HCT116 (cell line): ENCODE measurements around the gene CAPRIN2. TPM values are rescaled to one million over a fixed set of nuclear protein-coding genes. Genes with fewer than 3 reads are reported as not detected.

Experiments
- ATAC-seq: fragments of 200-7000 bp; cut with Tn5 transposase; 2 replicates; pipeline ENCODE4 v1.9.1; 2020; ENCODE audit warnings: mild to moderate bottlenecking, moderate library complexity
- BruUV-seq: library from RNA; stranded (reverse); fragments of 400-500 nt; replicated peaks from 2 replicates; lab custom pipeline; 2021; lab: Mats Ljungman, UMichigan
- CTCF ChIA-PET: fragments of 300-600 bp; sonication (Branson Sonifier 250); formaldehyde crosslinking; loops from one replicate; lab custom pipeline; 2021; ENCODE audit warnings: antibody characterized with exemption; lab: Charles Lee
- POLR2A ChIA-PET: fragments of 300-600, 350-600 bp; sonication (Branson Sonifier 250); formaldehyde crosslinking; loops from one replicate; lab custom pipeline; 2021; ENCODE audit warnings: antibody characterized with exemption; lab: Charles Lee
- RAD21 ChIA-PET, 2 experiments: fragments of 300-600 bp; sonication (Branson Sonifier 250); formaldehyde crosslinking; loops; one replicate each; lab custom pipeline; 2023; ENCODE audit warnings: low total read pairs in 2 of 2; ENCODE audit not compliant: uncharacterized antibody in 2 of 2, unreplicated experiment in 2 of 2, low non-redundant PET in 1 of 2; lab: Charles Lee
- DNase-seq: peaks from one replicate; pipeline ENCODE4 v3.0.0-alpha.2; 2010; ENCODE audit warnings: low read depth, low spot score
- H2AFZ ChIP-seq: fragments of 200-600 bp; shearing (Covaris generic), sonication (generic); 2 replicates; pipeline ENCODE4 v1.6.1; 2017; ENCODE audit warnings: low read depth, mixed run types, mixed read lengths, antibody characterized with exemption, low read length; ENCODE audit not compliant: poor library complexity, severe bottlenecking
- H3K27ac ChIP-seq: 2 replicates; pipeline ENCODE4 v1.5.1; 2012; ENCODE audit warnings: low read depth, low read length
- H3K27me3 ChIP-seq: fragments of 200-600 bp; sonication (generic); 2 replicates; pipeline ENCODE4 v1.6.1; 2016; ENCODE audit warnings: mixed run types, low read length, mixed read lengths; ENCODE audit not compliant: insufficient read depth
- H3K36me3 ChIP-seq, 2 experiments: fragments of 200-500 bp in 1 of 2; fragments of 200-600 bp in 1 of 2; sonication (Bioruptor generic) in 1 of 2; sonication (generic) in 1 of 2; 2 replicates each; pipeline versions ENCODE4 v1.5.1 to v1.6.1; 2014 to 2016; ENCODE audit warnings: low read length in 2 of 2, inconsistent platforms in 1 of 2, mixed read lengths in 1 of 2, mixed run types in 1 of 2; ENCODE audit not compliant: insufficient read depth in 2 of 2, control insufficient read depth in 1 of 2
- H3K4me1 ChIP-seq, 2 experiments: fragments of 200-600 bp in 1 of 2; sonication (generic) in 1 of 2; 2 replicates each; pipeline versions ENCODE4 v1.5.1 to v1.6.1; 2012 to 2017; ENCODE audit warnings: low read length in 2 of 2, inconsistent platforms in 1 of 2, mild to moderate bottlenecking in 1 of 2, mixed read lengths in 1 of 2, mixed run types in 1 of 2, moderate library complexity in 1 of 2; ENCODE audit not compliant: insufficient read depth in 2 of 2, control insufficient read depth in 1 of 2
- H3K4me2 ChIP-seq: fragments of 200-600 bp; sonication (generic); 2 replicates; pipeline ENCODE4 v1.6.1; 2017; ENCODE audit warnings: mixed run types, low read length, mixed read lengths
- H3K4me3 ChIP-seq, 2 experiments: fragments of 200-600 bp in 1 of 2; sonication (generic) in 1 of 2; replicated peaks in 1 of 2; 2 replicates each; pipeline ENCODE4 v1.5.1; 2011 to 2016; ENCODE audit warnings: low read length in 2 of 2, control low read depth in 1 of 2, low read depth in 1 of 2, mild to moderate bottlenecking in 1 of 2, mixed read lengths in 1 of 2, mixed run types in 1 of 2
- H3K79me2 ChIP-seq: fragments of 200-600 bp; sonication (generic); 2 replicates; pipeline ENCODE4 v1.6.1; 2017; ENCODE audit warnings: mild to moderate bottlenecking, mixed run types, low read length, moderate library complexity, mixed read lengths; ENCODE audit not compliant: insufficient read depth
- H3K9ac ChIP-seq: fragments of 200-600 bp; sonication (generic); 2 replicates; pipeline ENCODE4 v1.6.1; 2016; ENCODE audit warnings: low read length, mixed read lengths
- H3K9me2 ChIP-seq: fragments of 200-600 bp; sonication (generic), shearing (Covaris generic); 2 replicates; pipeline ENCODE4 v1.6.1; 2017; ENCODE audit warnings: mixed run types, mild to moderate bottlenecking, moderate library complexity; ENCODE audit not compliant: insufficient read depth
- H3K9me3 ChIP-seq, 2 experiments: fragments of 200-500 bp in 1 of 2; fragments of 200-600 bp in 1 of 2; sonication (Bioruptor generic) in 1 of 2; sonication (generic) in 1 of 2; 2 replicates each; pipeline ENCODE4 v1.6.1; 2014 to 2017; ENCODE audit warnings: low read length in 2 of 2, mixed read lengths in 2 of 2, inconsistent platforms in 1 of 2, low read depth in 1 of 2, mild to moderate bottlenecking in 1 of 2, mixed run types in 1 of 2, moderate library complexity in 1 of 2; ENCODE audit not compliant: control insufficient read depth in 1 of 2, insufficient read depth in 1 of 2
- H4K20me1 ChIP-seq: fragments of 200-600 bp; sonication (generic), shearing (Covaris generic); 2 replicates; pipeline ENCODE4 v1.6.1; 2017; ENCODE audit warnings: mixed run types, mild to moderate bottlenecking, moderate library complexity; ENCODE audit not compliant: insufficient read depth
- CBX3 ChIP-seq: IDR thresholded peaks from 2 replicates; pipeline ENCODE4 v1.6.1; 2012; ENCODE audit warnings: low read depth
- ELF1 ChIP-seq: IDR thresholded peaks from 2 replicates; pipeline ENCODE4 v1.6.1; 2012; ENCODE audit warnings: low read depth, borderline replicate concordance
- EZH2phosphoT487 ChIP-seq: fragments of 200-600 bp; IDR thresholded peaks from 2 replicates; pipeline ENCODE4 v1.6.1; 2018; ENCODE audit warnings: antibody characterized with exemption, borderline replicate concordance
- JUND ChIP-seq: IDR thresholded peaks from 2 replicates; pipeline ENCODE4 v1.6.1; 2012
- POLR2A ChIP-seq: IDR thresholded peaks from 2 replicates; pipeline ENCODE4 v1.7.0; 2011; ENCODE audit warnings: borderline replicate concordance; ENCODE audit not compliant: insufficient read depth, insufficient read length; ENCODE audit errors: extremely low read depth
- RAD21 ChIP-seq: IDR thresholded peaks from 2 replicates; pipeline ENCODE4 v1.6.1; 2012; ENCODE audit warnings: low read depth, mild to moderate bottlenecking
- SIN3A ChIP-seq: IDR thresholded peaks from 2 replicates; pipeline ENCODE4 v1.6.1; 2012; ENCODE audit warnings: low read depth
- SP1 ChIP-seq: IDR thresholded peaks from 2 replicates; pipeline ENCODE4 v1.6.1; 2012; ENCODE audit warnings: low read depth
- TCF7L2 ChIP-seq: IDR thresholded peaks from 2 replicates; pipeline ENCODE4 v1.7.0; 2011; ENCODE audit warnings: borderline replicate concordance, inconsistent platforms; ENCODE audit not compliant: insufficient read depth, insufficient read length; ENCODE audit errors: extremely low read depth
- YY1 ChIP-seq: IDR thresholded peaks from 2 replicates; pipeline ENCODE4 v1.6.1; 2011; ENCODE audit warnings: low read length, low read depth, moderate library complexity, mild to moderate bottlenecking; ENCODE audit not compliant: insufficient replicate concordance; ENCODE audit errors: extremely low read depth
- ZBTB33 ChIP-seq: IDR thresholded peaks from 2 replicates; pipeline ENCODE4 v1.6.1; 2011; ENCODE audit warnings: mild to moderate bottlenecking, low read length, moderate library complexity; ENCODE audit not compliant: insufficient replicate concordance; ENCODE audit errors: extremely low read depth
- intact Hi-C: fragments of 100-400 bp; cut with micrococcal nuclease; formaldehyde crosslinking; loops from 2 replicates; pipeline ENCODE4 v1.10.0; 2022
- total RNA-seq: library from RNA; stranded (reverse); gene quantifications from one replicate; pipeline ENCODE4 v1.2.1, GENCODE V29; 2021; ENCODE audit not compliant: unreplicated experiment
- TF ChIP-seq, protein P1 (sequence below): IDR thresholded peaks from 2 replicates; pipeline ENCODE4 v1.6.1; 2012; ENCODE audit warnings: low read depth

The CAPRIN2 gene
- total RNA-seq, 1 experiment from 2014 or later: 30.8 TPM

DNA sequence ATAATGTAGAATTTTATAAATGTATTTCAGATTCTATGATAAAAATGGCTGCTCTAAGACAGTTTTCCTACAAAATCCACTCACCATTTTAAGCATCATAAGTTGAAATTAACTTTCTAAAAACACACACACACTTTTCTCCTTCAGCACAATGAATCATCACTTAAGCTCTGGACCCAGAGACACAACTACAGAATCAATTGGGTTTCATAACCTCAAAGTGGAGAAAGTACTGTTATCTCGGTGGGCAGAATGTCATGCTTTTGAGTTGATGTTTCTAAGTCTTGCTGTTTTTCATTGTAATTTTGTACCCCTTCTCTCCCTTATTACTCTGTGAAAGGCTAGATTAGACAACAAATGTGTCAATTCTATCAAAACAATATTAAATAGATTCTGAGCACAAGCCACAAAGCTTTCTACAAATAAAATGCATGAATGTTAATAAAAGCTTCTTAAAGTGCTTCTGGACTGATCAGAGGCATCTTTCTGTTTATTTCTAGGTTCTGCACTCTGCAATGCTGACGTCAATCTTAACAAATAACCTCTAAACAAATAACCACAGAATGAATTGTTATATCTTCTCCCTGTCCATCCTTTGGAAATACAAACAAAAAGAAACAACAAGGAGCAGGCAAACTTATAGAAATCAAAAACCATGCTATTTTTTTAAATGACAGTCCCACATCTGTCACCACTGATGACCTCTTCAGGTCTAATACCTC lies 67.3 kb downstream of the CAPRIN2 start:
- POLR2A ChIA-PET: no interaction called here
- RAD21 ChIA-PET: no interaction called here
- Histone ChIP-seq H3K36me3 (peaks cover 0 to 2% of the 10 kb centered on the region in 2 experiments; a peak in 2 of 4 replicates), H3K27ac (no peak overlapping the region), H3K9ac (no peak overlapping the region), H3K79me2 (peaks cover 50% of the 10 kb centered on the region), H3K4me2 (no peak overlapping the region), H3K4me3 (no peak overlapping the region), H3K9me2 (no peaks in the 10 kb centered on the region), H4K20me1 (no peaks in the 10 kb centered on the region), H2AFZ (no peak overlapping the region), H3K27me3 (no peaks in the 10 kb centered on the region), H3K9me3 (no peaks in the 10 kb centered on the region), H3K4me1 (peaks cover 0 to 7% of the 10 kb centered on the region in 2 experiments; a peak in 1 of 4 replicates)
- TF ChIP-seq TCF7L2 (no peak), CBX3 (no peak), SP1 (no peak)
- TF ChIP-seq, protein P1, sequence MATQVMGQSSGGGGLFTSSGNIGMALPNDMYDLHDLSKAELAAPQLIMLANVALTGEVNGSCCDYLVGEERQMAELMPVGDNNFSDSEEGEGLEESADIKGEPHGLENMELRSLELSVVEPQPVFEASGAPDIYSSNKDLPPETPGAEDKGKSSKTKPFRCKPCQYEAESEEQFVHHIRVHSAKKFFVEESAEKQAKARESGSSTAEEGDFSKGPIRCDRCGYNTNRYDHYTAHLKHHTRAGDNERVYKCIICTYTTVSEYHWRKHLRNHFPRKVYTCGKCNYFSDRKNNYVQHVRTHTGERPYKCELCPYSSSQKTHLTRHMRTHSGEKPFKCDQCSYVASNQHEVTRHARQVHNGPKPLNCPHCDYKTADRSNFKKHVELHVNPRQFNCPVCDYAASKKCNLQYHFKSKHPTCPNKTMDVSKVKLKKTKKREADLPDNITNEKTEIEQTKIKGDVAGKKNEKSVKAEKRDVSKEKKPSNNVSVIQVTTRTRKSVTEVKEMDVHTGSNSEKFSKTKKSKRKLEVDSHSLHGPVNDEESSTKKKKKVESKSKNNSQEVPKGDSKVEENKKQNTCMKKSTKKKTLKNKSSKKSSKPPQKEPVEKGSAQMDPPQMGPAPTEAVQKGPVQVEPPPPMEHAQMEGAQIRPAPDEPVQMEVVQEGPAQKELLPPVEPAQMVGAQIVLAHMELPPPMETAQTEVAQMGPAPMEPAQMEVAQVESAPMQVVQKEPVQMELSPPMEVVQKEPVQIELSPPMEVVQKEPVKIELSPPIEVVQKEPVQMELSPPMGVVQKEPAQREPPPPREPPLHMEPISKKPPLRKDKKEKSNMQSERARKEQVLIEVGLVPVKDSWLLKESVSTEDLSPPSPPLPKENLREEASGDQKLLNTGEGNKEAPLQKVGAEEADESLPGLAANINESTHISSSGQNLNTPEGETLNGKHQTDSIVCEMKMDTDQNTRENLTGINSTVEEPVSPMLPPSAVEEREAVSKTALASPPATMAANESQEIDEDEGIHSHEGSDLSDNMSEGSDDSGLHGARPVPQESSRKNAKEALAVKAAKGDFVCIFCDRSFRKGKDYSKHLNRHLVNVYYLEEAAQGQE: no peak
- intact Hi-C loops: no loop called here
- ATAC-seq: no peak
- BruUV-seq: no TSS peak
- CTCF ChIA-PET: no interaction called here
- no peak for DNase-seq

DNA sequence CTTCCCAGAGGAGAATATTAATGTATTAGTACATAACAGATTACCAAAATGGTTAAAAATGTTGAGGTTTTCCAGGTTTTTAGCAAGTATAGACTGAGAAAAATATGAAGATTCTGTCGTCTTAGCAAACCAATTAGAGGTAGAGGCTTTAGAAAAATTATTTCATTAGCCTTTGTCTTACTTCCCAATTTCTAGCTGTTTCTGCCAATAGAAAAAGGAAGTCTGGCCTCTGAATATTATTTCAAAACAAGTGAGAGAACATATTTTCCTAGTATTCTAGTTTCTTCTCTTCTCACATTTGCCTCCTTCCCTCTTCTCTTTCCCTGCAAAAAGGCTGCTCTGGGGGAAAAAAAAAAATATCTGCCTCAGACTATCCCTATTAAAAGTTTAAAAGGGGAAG lies 75.5 kb downstream of the CAPRIN2 start:
- DNase-seq (no peak), ATAC-seq (no peak)
- H3K4me3 ChIP-seq: no peak overlapping the region
- H3K36me3 ChIP-seq: peaks cover 8 to 13% of the 10 kb centered on the region in 2 experiments; a peak in 3 of 4 replicates
- TF ChIP-seq SP1 (no peak), SIN3A (no peak), ZBTB33 (no peak), JUND (no peak), EZH2phosphoT487 (no peak), TCF7L2 (no peak), YY1 (no peak), CBX3 (no peak), ELF1 (no peak), RAD21 (no peak), POLR2A (no peak)
- intact Hi-C loops: no loop called here
- no TSS peak for BruUV-seq
- no peaks in the 10 kb centered on the region for H3K9me3 ChIP-seq
- ChIA-PET CTCF (interaction anchor here (1.0 to 1.4 kb wide), 2 partner anchors 16 to 29 kb away, joined by 3 read pairs; partner anchors contain the start of gene IPO8), POLR2A (no interaction called here), RAD21 (no interaction called here)
- no peak overlapping the region for H2AFZ ChIP-seq
- no peak overlapping the region for H3K27ac ChIP-seq
- no peaks in the 10 kb centered on the region for H3K4me1 ChIP-seq
- no peaks in the 10 kb centered on the region for H3K79me2 ChIP-seq
- no peak overlapping the region for H3K9ac ChIP-seq
- no peaks in the 10 kb centered on the region for H4K20me1 ChIP-seq
- H3K9me2 ChIP-seq: no peaks in the 10 kb centered on the region
- no peaks in the 10 kb centered on the region for H3K27me3 ChIP-seq
- H3K4me2 ChIP-seq: no peak overlapping the region
